SIG-M5 treated with dmso at 0.1 percent for 504 hours (cell line): ENCODE measurements around the gene YY1AP1.
A peak's percentile ranks its signal among the peaks of the same experiment; 100 is the strongest.
"Not testable (repeated sequence)": the region's sequence is repeated elsewhere in the genome, so short reads cannot be mapped to it uniquely, and the experiment has no call there.

ENCODE experiments used
- DNase-seq: peaks from one replicate; lab custom pipeline; 2025; ENCODE audit not compliant: unreplicated experiment; lab: John Stamatoyannopoulos, UW

Gene YY1AP1, protein sequence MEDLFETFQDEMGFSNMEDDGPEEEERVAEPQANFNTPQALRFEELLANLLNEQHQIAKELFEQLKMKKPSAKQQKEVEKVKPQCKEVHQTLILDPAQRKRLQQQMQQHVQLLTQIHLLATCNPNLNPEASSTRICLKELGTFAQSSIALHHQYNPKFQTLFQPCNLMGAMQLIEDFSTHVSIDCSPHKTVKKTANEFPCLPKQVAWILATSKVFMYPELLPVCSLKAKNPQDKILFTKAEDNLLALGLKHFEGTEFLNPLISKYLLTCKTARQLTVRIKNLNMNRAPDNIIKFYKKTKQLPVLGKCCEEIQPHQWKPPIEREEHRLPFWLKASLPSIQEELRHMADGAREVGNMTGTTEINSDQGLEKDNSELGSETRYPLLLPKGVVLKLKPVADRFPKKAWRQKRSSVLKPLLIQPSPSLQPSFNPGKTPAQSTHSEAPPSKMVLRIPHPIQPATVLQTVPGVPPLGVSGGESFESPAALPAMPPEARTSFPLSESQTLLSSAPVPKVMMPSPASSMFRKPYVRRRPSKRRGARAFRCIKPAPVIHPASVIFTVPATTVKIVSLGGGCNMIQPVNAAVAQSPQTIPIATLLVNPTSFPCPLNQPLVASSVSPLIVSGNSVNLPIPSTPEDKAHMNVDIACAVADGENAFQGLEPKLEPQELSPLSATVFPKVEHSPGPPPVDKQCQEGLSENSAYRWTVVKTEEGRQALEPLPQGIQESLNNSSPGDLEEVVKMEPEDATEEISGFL

DNA sequence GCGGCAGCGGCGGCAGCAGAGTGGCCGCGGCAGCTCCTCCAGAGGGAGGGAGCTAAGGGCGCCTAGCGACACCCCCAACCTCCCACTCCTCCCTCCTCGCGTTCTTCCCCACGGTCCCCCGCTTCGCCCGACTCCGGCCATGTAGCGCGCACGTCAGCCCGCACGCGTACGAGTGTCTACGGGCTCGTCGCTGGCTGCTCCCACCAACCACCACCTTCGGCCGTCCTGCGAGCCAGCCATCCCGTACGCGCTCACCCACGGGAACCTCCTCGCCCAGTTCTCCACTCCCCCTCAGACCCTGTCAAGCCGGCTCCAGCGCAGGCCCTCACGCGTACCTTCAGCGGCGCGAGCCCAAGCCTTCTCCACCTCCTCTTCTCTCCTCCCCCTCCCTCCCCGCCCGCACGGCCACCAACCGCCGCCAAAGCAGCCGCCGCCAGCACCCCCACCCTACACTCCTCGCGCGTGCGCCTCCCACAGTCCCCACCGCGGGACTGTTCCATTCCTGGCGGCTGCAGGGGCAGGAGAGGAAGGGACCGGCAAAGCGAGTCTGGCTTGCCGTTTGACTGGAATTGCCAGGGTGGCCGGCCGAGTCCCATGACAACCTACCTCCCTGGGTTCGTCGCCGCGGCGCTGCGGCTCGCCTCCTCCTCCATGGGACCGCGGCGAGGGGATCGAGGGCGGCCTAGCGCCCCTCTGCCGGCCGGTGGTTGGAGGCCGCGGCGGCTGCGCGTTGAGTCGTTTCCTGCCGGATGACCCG, at the start of gene YY1AP1:
YY1AP1 (minus strand) TSS at position 451 of the 757 bp plus-strand sequence. CDS start 8,338 bp downstream, outside the sequence.
- DNase-seq, result peak; percentile 94

DNA sequence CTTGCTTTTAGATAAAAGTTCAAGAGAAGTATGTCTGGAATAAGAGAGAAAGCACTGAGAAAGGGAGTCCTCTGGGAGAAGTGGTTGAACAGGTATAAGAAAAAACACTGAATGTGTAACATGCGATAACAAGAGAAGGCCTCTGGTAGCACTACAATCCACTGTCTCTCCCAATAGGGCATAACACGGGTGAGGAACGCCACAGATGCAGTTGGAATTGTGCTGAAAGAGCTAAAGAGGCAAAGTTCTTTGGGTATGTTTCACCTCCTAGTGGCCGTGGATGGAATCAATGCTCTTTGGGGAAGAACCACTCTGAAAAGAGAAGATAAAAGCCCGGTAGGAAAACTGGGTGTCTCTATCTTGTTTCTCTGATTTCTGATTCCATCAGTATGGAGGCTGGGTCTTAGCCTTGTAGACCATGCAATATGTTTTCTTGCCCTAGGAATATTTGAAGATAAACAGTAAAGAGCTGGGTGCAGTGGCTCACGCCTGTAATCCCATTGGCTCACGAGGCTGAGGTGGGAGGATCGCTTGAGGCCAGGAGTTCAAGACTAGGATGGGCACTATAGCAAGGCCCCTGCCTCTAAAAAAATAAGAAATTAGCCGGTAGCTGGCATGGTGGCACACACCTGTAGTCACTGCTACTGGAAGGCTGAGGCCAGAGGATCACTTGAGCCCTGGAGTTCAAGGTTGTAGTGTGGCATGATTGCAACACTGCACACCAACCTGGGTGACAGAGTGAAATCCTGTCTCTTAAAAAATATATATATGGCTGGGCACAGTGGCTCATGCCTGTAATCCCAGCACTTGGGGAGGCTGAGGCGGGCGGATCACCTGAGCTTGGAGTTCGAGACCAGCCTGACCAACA, 40.7 kb upstream of the YY1AP1 start:
- peak; percentile 60 for DNase-seq

DNA sequence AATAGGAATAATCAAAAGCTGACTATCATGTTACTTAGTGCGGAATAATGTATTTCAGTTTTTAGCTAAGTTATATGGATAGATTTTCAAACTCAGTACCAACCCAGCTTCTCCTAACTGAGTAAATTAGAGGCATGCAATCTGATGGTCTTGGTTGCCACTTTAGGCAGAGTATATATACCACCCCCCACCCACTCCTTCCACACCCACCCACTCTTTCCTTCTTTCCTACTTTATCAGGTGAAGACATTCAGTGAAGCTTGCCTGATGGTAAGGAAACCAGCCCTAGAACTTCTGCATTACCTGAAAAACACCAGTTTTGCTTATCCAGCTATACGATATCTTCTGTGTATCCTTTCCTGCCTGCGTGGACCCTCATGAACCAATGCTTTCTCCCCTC, 36.6 kb upstream of the YY1AP1 start:
- DNase-seq, result no peak

DNA sequence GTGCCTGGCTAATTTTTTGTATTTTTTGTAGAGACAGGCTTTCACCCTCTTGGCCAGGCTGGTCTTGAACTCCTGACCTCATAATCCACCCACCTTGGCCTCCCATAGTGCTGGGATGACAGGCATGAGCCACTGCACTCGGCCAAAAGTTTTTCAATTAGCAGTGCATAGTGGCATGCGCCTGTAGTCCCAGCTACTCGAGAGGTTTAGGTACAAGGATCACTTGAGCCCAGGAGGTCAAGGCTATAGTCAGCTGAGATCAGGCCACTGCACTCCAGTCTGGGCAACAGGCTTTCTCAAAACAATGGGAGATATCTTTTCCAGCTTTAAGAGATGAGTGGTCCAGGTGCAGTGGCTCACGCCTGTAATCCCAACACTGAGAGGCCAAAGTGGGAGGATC, 31.1 kb upstream of the YY1AP1 start:
- no peak for DNase-seq

DNA sequence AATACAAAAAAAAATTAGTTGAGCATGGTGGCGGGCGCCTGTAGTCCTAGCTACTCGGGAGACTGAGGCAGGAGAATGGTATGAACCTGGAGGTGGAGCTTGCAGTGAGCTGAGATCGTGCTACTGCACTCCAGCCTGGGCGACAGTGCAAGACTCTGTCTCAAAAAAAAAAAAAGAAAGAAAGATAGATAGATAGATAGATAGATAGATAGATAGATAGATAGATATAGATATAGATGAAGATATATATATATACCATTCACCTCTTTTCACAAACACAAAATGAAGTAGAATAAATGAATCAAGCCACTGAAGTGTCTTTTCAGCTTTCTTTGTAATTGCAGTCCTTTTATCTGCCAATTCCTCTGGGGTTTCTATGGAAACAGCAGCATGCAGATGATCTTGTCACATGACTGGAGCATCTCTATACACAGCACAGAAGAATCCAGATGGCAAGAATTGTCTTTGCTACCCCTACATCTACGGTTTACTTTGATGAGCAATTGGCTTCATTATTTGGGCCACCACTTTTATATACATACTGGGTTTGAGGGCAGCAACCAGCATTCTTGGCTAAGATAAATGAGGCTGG, 30.0 kb upstream of the YY1AP1 start:
- DNase-seq, result not testable (repeated sequence)

DNA sequence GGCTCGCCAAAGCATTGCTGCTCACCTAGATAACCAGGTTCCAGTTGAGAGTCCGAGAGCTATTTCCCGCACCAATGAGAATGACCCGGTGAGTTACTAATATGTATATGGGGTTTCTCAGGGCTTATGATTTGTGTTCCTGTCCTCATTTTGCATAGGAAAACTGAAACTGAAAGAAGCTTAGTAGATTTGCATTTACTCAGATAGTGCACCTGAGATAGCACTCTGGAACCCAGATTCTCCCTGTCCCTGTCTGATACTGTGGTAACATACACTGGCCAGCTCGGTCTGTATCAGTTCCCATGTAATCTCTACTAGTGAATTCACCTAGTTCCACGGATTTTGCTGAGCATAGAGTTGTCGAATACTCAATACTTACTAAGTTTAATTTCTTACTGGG, 28.5 kb upstream of the YY1AP1 start:
- no peak for DNase-seq

DNA sequence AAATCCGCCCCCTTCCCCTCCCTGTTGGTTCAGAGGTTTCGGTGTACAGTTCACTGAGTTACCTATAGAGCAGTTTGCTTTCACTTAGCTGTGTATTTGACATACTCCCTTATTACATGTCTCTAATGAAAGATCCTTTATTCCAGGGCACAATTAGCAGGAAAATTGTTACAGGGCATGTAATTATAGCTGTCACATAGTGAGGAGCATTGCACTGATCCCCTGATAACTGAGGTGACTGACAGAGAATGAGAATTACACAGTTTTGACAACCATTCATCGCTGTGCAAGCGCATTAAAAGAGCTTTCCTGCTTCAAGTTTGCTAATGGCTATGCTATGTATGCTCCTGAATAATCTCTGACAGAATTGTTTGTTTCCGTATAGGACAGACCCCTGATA, 27.2 kb upstream of the YY1AP1 start:
- no peak for DNase-seq

DNA sequence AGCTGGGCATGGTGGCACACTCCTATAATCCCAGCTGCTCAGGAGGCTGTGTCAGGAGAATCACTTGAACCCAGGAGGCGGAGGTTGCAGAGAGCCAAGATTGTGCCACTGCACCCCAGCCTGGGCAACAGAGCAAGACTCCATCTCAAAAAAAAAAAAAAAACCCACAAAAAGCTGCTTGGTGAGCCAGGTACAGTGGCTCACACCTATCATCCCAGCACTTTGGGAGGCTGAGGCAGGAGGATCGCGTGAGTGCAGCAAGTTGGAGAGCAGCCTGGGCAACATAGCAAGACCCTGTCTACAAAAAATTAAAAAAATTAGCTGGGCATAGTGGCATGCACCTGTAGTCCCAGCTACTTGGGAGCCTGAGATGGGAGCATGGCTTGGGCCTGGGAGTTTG, 26.5 kb upstream of the YY1AP1 start:
- not testable (repeated sequence) for DNase-seq

DNA sequence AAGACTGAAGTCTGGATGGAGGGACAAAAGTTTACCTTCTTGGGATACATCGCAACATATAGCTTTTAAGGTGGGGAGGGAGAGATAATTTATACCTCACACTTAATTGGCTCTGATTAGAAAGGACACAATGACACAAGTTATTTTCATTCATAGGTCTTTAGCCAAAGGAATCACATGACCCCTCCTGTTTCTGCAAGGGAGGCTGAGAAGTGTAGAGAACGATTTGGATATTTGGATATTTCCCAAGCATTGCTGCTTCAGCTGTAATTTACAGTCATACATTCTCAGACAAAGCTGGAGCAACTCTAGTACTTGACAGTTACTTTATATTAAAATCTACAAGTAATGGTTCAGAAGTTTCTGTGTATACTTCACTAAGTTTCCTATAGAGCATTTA, 24.5 kb upstream of the YY1AP1 start:
- no peak for DNase-seq

DNA sequence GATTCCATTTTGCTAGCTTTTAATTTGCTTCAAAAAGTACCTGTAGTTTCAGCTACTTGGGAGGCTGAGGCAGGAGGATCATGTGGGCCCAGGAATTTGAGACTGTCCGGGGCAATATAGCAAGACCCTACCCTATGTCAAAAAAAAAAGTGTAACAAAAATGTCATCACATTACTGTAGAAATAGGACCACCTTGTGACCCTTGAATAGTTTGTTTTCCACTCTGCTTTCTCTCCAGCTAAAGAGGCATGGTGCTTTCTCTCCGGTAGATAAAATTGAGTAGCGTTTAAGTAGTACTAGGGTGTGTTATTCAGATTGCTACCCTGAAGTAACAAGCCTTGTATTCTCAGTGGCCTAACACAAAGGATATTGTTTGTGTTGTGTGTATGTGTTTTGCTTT, 24.1 kb upstream of the YY1AP1 start:
- DNase-seq, result not testable (repeated sequence)

DNA sequence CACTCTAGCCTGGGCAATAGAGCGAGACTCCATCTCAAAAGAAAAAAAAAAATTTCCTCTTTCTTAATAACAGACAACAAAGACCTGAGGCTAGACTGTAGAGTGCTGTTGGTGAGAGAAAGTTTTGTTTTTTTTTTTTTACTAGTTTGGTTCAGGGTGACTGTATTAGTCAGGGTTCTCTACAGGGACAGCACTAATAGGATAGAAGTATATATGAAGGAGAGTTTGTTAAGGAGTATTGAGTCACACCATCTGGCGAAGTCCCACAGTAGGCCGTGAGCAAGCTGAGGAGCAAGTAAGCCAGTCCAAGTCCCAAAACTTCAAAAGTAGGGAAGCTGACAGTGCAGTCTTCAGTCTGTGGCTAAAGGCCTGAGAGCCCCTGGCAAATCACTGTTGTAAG, 22.9 kb upstream of the YY1AP1 start:
- not testable (repeated sequence) for DNase-seq

DNA sequence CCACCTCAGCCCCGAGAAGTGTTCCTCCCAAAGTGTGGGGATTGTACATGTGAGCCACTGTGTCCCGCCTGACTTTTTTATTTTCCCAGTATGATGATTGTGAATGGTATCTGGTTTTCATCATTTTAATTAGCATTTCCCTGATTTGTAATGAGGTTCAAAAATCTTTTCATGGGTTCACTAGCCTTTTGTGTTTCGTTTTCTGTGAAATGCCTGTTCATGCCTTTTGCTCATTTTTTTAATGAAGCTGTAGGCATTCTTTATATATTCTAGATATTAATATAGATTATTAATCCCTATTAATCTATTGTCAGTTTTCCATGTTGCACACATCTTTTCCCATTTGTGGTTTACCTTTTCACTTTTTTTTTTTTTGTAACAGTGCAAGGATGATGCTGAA, 20.8 kb upstream of the YY1AP1 start:
- no peak for DNase-seq

DNA sequence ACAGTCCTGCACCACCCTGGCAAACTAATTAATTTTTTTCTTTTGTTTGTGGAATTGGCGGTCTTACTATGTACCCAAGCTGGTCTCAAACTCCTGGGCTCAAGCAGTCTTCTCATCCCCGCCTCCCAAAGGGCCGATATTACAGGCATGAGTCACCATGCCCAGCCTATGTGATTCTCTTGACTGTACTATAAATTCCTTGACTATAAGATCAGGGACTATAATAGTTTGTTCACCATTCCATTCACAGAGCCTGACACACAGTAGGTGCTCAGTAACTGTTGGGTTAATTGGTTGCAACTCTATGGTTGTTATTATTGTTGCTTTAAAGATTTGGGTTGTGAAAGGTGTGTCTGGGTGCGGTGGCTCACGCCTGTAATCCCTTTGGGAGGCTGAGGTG, 17.6 kb upstream of the YY1AP1 start:
- no peak for DNase-seq

DNA sequence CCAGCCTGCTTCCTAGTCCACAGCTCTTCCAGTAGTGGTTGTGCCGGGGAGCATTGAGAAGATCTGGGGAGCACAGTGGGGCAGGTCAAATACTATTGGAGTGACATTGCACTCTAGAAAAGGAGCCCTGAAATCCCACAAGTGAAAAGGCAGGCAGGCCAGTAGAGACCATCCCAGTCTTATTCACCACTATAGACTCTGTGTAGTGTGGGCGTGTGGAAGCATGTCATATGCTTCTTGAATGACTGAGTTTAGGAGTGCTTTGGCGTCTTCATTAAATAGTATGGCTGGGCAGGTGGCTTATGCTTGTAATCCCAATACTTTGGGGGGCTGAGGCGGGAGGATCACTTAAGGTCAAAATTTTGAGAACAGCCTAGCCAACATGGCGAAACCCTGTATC, 15.8 kb upstream of the YY1AP1 start:
- not testable (repeated sequence) for DNase-seq

DNA sequence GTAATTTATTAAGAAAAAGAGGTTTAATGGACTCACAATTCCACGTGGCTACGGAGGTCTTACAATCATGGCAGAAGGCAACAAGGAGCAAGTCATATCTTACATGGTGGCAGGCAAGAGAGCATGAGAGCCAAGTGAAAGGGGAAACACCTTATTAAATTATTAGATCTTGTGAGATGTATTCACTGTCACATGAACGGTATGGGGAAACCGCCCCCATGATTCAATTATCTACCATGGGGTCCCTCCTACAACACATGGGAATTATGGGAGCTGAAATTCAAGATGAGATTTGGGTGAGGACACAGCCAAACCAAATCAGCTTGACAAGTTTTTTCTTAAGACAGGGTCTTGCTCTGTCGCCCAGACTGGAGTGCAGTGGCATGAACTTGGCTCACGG, 14.6 kb upstream of the YY1AP1 start:
- DNase-seq, result no peak

DNA sequence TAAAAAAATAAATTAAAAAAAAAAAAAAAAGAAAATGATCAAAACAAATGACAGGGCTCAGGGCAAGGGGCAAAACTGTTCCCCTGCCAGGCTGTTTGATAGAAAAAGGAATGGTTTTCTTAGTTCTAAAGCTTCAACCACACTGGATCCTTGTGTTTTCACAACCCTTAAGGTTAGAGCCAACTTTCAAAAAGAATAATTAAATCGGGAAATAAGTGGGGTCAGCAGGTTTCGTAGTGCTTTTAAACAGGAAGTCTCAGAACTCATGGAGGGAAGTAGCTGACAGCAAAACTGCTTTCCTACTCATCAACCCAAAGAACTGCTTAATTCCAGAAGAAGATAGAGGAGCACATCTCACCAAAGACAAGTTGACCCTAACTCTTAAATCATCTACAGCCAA, 13.1 kb upstream of the YY1AP1 start:
- not testable (repeated sequence) for DNase-seq

DNA sequence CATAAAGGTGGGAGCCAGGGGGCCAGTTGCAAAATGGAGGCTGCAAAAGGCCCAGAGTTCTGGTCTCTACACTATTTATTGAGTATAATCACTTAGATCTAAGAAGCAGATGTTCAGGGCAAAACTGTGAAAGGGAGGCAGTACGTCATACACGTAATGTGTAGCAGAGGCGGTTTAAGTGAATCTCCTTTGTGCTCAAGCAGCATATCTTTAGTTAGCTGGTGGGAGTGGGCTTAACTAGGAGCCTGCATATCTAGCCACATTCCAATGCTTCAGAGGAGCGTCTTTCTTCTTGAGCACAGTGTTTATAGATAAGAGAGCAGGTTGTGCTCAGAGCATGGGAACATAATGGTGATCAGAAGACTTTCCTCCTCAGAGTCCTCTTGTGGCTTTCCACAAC, 10.5 kb upstream of the YY1AP1 start:
- not testable (repeated sequence) for DNase-seq

DNA sequence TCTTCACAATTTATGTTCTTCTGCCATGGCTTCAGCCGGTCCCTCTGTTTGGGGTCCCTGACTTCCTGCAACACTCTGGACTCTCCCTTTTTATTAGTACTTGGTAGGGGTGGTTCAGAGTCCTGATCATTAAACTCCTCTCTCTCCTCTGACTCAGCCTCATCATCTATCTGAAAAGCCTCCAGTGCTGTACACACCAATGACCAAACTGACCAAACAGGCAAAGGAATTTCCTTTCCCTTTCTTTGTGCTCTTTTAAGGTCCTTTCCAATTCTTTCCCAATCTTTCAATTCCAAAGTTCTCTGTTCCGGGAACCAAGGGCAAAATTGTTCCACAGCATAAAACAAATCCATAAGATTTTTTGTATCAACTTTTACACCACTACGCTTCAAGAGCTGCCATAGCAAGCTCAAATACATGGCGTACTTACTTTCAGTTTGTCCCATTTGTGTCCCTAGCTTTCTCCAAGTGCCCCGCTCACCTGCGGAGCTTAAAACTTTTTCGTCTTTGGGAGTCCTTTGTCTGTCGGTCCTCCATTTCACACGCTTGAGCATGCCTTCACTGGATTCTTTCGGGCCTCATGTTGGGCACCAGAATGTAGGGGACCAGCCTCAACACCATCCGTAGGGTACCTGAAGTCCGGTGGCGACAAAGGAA, 9.9 kb upstream of the YY1AP1 start:
- no peak for DNase-seq

DNA sequence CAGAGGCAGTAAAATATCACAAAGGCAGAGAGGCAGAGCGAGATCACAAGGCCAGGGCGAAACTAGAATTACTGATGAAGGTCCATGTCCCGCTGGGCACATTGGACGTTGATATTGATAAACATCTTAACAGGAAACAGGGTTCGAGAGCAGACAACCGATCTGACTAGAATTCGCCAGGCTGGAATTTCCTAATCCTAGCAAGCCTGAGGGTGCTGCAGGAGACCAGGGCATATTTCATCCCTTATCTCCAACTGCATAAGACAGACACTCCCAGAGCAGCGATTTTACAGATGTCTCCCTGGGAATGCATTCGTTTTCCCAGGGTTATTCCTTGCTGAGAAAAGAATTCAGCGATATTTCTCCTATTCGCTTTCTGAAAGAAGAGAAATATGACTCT, 9.0 kb upstream of the YY1AP1 start:
- not testable (repeated sequence) for DNase-seq

DNA sequence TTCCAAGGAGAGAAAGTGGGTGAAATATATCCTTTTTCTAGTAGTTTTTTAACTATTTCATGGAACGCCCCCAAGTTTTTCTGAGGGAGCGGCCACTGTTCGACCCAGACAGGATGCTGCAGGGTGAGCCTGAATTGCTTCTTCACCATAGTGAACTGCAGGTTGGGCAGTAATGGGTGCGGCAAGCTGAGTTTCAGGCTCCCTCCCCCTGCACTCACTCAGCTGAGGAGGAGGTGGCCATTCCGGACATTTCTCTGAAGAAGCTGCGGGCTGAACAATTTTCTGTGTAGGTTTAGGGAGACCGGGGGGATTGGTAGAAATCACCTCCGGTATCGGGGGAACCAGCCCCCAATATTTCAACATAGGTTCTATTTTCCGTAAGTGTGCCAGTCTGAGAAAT, 8.5 kb upstream of the YY1AP1 start:
- DNase-seq, result no peak
